HepG2 (cell line): ENCODE measurements around the gene TMEM87A. TPM values are rescaled to one million over a fixed set of nuclear protein-coding genes. Genes with fewer than 3 reads are reported as not detected.

Source experiments
- ATAC-seq: fragments of 200-7000 bp; cut with Tn5 transposase; 3 replicates; pipeline ENCODE4 v1.9.1; 2020; ENCODE audit warnings: mild to moderate bottlenecking, moderate library complexity
- BruUV-seq: library from RNA; stranded (reverse); fragments of 400-500 nt; replicated peaks from 2 replicates; lab custom pipeline; 2021; lab: Mats Ljungman, UMichigan
- CTCF ChIA-PET: fragments of 300-600 bp; formaldehyde crosslinking; extraction: SDS; loops from one replicate; lab custom pipeline; 2021; ENCODE audit warnings: low total read pairs, inconsistent platforms, low intra/inter-chr PET ratio; lab: Yijun Ruan, JAX
- POLR2A ChIA-PET: fragments of 350-600 bp; sonication (Branson Sonifier 250); formaldehyde crosslinking; loops from one replicate; lab custom pipeline; 2020; ENCODE audit warnings: antibody characterized with exemption, inconsistent platforms; lab: Yijun Ruan, JAX
- DNase-seq: peaks from one replicate; pipeline ENCODE4 v3.0.0-alpha.2; 2015; ENCODE audit warnings: low spot score
- FAIRE-seq: peaks from 3 replicates; lab custom pipeline; 2011; peaks lifted over from hg19 to GRCh38; lab: Jason Lieb, UNC
- H2AFZ ChIP-seq: one replicate; pipeline ENCODE4 v1.6.1; 2011; ENCODE audit warnings: low read length, inconsistent platforms
- H3K27ac ChIP-seq: fragments of 300-600 bp; 3 replicates; pipeline ENCODE4 v1.8.0; 2011; ENCODE audit warnings: mixed run types, mild to moderate bottlenecking, mixed read lengths, low read length, inconsistent platforms; ENCODE audit not compliant: insufficient read depth; ENCODE audit errors: extremely low read length
- H3K27me3 ChIP-seq, 2 experiments: fragments of 200-600 bp in 1 of 2; 2 replicates in 1 of 2; 3 replicates in 1 of 2; pipeline versions ENCODE4 v1.6.0 to v1.8.0; 2011; ENCODE audit warnings: low read length in 2 of 2, mild to moderate bottlenecking in 2 of 2, moderate library complexity in 2 of 2, inconsistent platforms in 1 of 2; ENCODE audit not compliant: insufficient read depth in 2 of 2, control insufficient read depth in 1 of 2
- H3K36me3 ChIP-seq, 2 experiments: fragments of 200-600 bp in 1 of 2; replicated peaks in 1 of 2; 2 replicates in 1 of 2; 3 replicates in 1 of 2; pipeline versions ENCODE4 v1.5.1 to v1.8.0; 2011; ENCODE audit warnings: low read length in 2 of 2, inconsistent platforms in 1 of 2; ENCODE audit not compliant: insufficient read depth in 2 of 2, control insufficient read depth in 1 of 2
- H3K4me1 ChIP-seq: 2 replicates; pipeline ENCODE4 v1.5.1; 2012; ENCODE audit warnings: low read length, inconsistent platforms; ENCODE audit not compliant: insufficient read depth
- H3K4me2 ChIP-seq: 2 replicates; pipeline ENCODE4 v1.6.0; 2011; ENCODE audit warnings: low read depth, low read length, inconsistent platforms
- H3K4me3 ChIP-seq, 3 experiments: fragments of 200-600 bp in 1 of 3; sonication (generic), shearing (Covaris generic) in 1 of 3; replicated peaks in 1 of 3; 2 replicates each; pipeline ENCODE4 v1.5.1; 2011 to 2016; ENCODE audit warnings: low read length in 3 of 3, inconsistent platforms in 2 of 3, low read depth in 2 of 3, mild to moderate bottlenecking in 2 of 3, control low read depth in 1 of 3, mixed read lengths in 1 of 3; ENCODE audit not compliant: insufficient read depth in 1 of 3
- H3K79me2 ChIP-seq: one replicate; pipeline ENCODE4 v1.6.1; 2011; ENCODE audit warnings: low read length, inconsistent platforms; ENCODE audit not compliant: insufficient read depth
- H3K9ac ChIP-seq: 2 replicates; pipeline ENCODE4 v1.6.0; 2011; ENCODE audit warnings: mild to moderate bottlenecking, low read depth, low read length, inconsistent platforms; ENCODE audit not compliant: insufficient read depth
- H3K9me3 ChIP-seq: 2 replicates; pipeline ENCODE4 v1.5.1; 2012; ENCODE audit warnings: mild to moderate bottlenecking, low read length
- H4K20me1 ChIP-seq: 2 replicates; pipeline ENCODE4 v1.6.0; 2011; ENCODE audit warnings: inconsistent platforms, mild to moderate bottlenecking, low read length, moderate library complexity; ENCODE audit not compliant: insufficient read depth
- CAMTA2 ChIP-seq: sonication (generic); formaldehyde crosslinking; IDR thresholded peaks from 2 replicates; pipeline ENCODE4 v1.4.0; 2020; ENCODE audit warnings: mild to moderate bottlenecking, missing genetic modification reagents, borderline replicate concordance
- MEF2D ChIP-seq: sonication (generic); formaldehyde crosslinking; IDR thresholded peaks from 2 replicates; pipeline ENCODE4 v1.5.1; 2020; ENCODE audit warnings: mild to moderate bottlenecking, missing genetic modification reagents
- MTA1 ChIP-seq: sonication (generic); formaldehyde crosslinking; IDR thresholded peaks from 2 replicates; pipeline ENCODE4 v1.4.0; 2020; ENCODE audit warnings: missing genetic modification reagents, mild to moderate bottlenecking, borderline replicate concordance
- NR1H2 ChIP-seq: sonication (generic); formaldehyde crosslinking; IDR thresholded peaks from 2 replicates; pipeline ENCODE4 v1.8.1; 2022; ENCODE audit warnings: low read depth, missing genetic modification reagents, borderline replicate concordance
- PCBP1 ChIP-seq: fragments of 200-400 bp; formaldehyde crosslinking; IDR thresholded peaks from 2 replicates; pipeline ENCODE4 v1.6.1; 2017; ENCODE audit warnings: mild to moderate bottlenecking, low read depth, low read length, borderline replicate concordance
- REPIN1 ChIP-seq: sonication (generic); formaldehyde crosslinking; IDR thresholded peaks from 2 replicates; pipeline ENCODE4 v1.8.0; 2022; ENCODE audit warnings: missing genetic modification reagents, low read depth, mild to moderate bottlenecking, borderline replicate concordance
- RORA ChIP-seq: sonication (generic); formaldehyde crosslinking; IDR thresholded peaks from 2 replicates; pipeline ENCODE4 v1.5.0; 2020; ENCODE audit warnings: mild to moderate bottlenecking, missing genetic modification reagents, moderate library complexity
- SETDB1 ChIP-seq: sonication (generic); formaldehyde crosslinking; IDR thresholded peaks from 2 replicates; pipeline ENCODE4 v1.5.1; 2020; ENCODE audit warnings: missing genetic modification reagents, mild to moderate bottlenecking, borderline replicate concordance
- ZNF761 ChIP-seq: sonication (generic); formaldehyde crosslinking; conservative IDR thresholded peaks from 2 replicates; pipeline ENCODE4 v1.4.0; 2020; ENCODE audit warnings: mild to moderate bottlenecking, missing genetic modification reagents
- WGBS: methylation state at CpG from one replicate; pipeline ENCODE4 v1.1.6; 2017; ENCODE audit warnings: low lambda C conversion rate; 5-methylcytosine and 5-hydroxymethylcytosine counted together
- in situ Hi-C: cut with HindIII; loops from 2 replicates; pipeline ENCODE4 v1.10.0; 2017; ENCODE audit warnings: low pct_unique_long_range_greater_than_20kb; ENCODE audit not compliant: extremely low pct_ligation_motif_present
- intact Hi-C: fragments of 100-400 bp; cut with micrococcal nuclease; formaldehyde crosslinking; loops from one replicate; pipeline ENCODE4 v1.10.0; 2022; ENCODE audit not compliant: unreplicated experiment
- polyA plus RNA-seq, 8 experiments: library from polyadenylated mRNA; depleted of rRNA in 3 of 8; stranded (reverse) in 7 of 8; unstranded in 1 of 8; fragments of >200 nt; fragmentation: Illumina TruSeq in 4 of 8; extraction: Trizol in 4 of 8; gene quantifications; 2 replicates each; pipeline versions ENCODE4 v1.2.1 to v1.2.3, GENCODE V29; 2011 to 2016; ENCODE audit warnings: low read depth in 4 of 8, missing spikeins in 1 of 8, mixed read lengths in 1 of 8; ENCODE audit not compliant: insufficient read depth in 1 of 8
- total RNA-seq, 5 experiments: library from RNA; depleted of rRNA; stranded (reverse); fragments of >200 nt; fragmentation: Illumina TruSeq; extraction: Trizol; gene quantifications; 2 replicates each; pipeline ENCODE4 v1.2.3, GENCODE V29; 2016; ENCODE audit warnings: low read depth in 1 of 5
- TF ChIP-seq, protein P1 (sequence below): sonication (generic); formaldehyde crosslinking; IDR thresholded peaks from 2 replicates; pipeline ENCODE4 v1.8.0; 2022; ENCODE audit warnings: mild to moderate bottlenecking, missing genetic modification reagents, moderate library complexity

Gene TMEM87A
- total and polyA plus RNA-seq, 2 of the 13 experiments (the other 11 are each of a cell fraction or from before 2014, with no cell fraction given) = 20.2 to 42.8 TPM

DNA sequence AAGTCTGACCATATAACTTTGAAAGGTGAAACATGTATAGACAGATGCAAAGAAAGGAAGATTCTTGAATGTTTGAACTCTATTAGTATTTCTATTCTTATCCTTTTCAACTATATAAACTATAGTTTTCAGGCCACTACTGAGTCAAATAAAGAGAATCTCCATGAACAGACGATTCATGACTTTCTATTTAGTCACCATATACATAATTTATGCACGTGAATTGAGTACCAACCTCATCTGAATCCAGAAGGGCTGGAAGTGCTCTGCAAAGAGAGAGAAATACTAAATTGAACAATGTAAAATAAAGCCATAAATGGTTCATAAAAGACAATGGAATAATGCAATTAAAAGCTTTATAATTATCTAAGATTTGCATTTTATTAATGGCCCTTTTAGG is 55.7 kb downstream of the TMEM87A start:
- Histone ChIP-seq H2AFZ (no peak overlapping the region), H3K4me2 (no peak overlapping the region), H3K27ac (no peak overlapping the region), H3K4me1 (no peaks in the 10 kb centered on the region), H3K9me3 (no peaks in the 10 kb centered on the region), H3K9ac (no peak overlapping the region), H3K36me3 (peaks cover 10 to 59% of the 10 kb centered on the region in 2 experiments), H3K27me3 (no peaks in the 10 kb centered on the region), H4K20me1 (no peaks in the 10 kb centered on the region), H3K79me2 (no peaks in the 10 kb centered on the region), H3K4me3 (no peak overlapping the region)
- intact Hi-C loops = no loop called here
- FAIRE-seq (no peak), DNase-seq (no peak), ATAC-seq (no peak)
- ChIA-PET CTCF (no interaction called here), POLR2A (no interaction called here)
- BruUV-seq = no TSS peak
- TF ChIP-seq MTA1 (no peak), CAMTA2 (CRISPR knock-in tag) (no peak), PCBP1 (no peak), ZNF761 (no peak), SETDB1 (CRISPR knock-in tag) (no peak), MEF2D (CRISPR knock-in tag) (no peak), NR1H2 (CRISPR knock-in tag) (no peak), REPIN1 (CRISPR knock-in tag) (no peak), RORA (CRISPR knock-in tag) (no peak)
- TF ChIP-seq, protein P1, sequence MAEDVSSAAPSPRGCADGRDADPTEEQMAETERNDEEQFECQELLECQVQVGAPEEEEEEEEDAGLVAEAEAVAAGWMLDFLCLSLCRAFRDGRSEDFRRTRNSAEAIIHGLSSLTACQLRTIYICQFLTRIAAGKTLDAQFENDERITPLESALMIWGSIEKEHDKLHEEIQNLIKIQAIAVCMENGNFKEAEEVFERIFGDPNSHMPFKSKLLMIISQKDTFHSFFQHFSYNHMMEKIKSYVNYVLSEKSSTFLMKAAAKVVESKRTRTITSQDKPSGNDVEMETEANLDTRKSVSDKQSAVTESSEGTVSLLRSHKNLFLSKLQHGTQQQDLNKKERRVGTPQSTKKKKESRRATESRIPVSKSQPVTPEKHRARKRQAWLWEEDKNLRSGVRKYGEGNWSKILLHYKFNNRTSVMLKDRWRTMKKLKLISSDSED (CRISPR knock-in tag) = no peak
- in situ Hi-C loops = no loop called here
- WGBS = 84% methylated on average over 2 of the region's 2 CpGs
